Kasumi-1 (cell line): ENCODE data around the gene SECISBP2L.

ENCODE experiments used
- DNase-seq, 2 experiments: peaks; one replicate each; lab custom pipeline; 2025; lab: John Stamatoyannopoulos, UW

SECISBP2L gene

GRCh38 chr15:49060710-49061495, 14.7 kb upstream of the SECISBP2L start:
- no peak for DNase-seq

DNA sequence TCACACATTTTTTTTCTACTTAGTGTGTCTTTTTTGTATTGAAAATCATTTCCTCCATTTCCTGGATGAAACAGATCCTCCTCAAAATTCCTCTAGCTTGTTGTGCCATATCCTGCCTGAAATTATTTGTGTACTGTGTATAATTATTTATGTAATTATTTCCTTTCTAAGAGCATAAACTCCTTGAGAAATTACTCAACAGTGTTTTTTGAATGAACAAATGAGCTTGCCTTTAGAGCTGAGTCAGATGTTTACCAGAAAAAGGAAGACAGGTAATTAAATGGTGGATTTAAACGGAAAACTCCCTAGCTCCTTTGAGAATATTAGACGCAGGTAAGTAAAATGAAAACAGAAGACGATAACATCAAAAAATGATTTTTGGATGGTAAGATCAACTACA, 13.2 kb upstream of the SECISBP2L start:
- DNase-seq, result no peak

DNA sequence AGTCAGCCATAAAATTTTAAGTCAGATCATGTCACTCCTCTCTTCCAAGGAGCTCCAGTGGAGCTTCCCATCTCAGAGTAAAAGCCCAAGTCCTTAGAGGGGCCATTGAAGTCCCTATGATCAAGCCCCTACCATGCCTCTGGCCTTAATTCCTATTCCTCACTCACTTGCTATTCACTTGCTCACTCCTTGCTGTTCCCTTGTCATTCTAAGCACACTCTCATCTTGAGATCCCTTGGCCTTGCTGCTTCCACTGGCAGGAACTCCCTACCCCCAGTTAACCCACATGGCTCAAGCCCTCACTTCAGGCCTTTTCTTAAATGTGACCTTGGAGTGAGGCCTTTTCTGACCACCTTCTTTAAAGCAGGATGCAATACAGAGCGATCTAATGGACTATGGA, 12.3 kb upstream of the SECISBP2L start:
- DNase-seq, result no peak

- no peak for DNase-seq
Observed at GRCh38 chr15:49055630-49056029, 9.4 kb upstream of the SECISBP2L start.

DNA sequence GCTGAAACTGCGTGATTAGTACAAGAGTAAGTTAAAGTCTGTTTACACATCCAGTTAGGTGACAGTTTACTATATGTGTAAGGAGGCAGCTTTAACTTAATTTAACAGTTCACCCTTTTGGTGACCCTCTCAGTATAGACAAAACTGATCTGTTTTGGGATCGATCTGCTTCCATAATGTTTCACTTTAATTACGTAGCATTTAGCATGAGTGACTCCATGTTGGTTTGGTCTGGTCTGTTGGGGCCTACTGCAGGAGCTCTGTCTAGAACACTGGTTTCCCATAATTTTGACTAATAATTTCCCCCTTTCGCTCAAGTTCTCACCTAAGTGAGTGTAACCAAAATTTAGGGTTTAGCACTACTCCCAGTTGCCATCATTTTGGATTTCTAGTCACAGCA, 6.4 kb upstream of the SECISBP2L start:
- no peak for DNase-seq

DNA sequence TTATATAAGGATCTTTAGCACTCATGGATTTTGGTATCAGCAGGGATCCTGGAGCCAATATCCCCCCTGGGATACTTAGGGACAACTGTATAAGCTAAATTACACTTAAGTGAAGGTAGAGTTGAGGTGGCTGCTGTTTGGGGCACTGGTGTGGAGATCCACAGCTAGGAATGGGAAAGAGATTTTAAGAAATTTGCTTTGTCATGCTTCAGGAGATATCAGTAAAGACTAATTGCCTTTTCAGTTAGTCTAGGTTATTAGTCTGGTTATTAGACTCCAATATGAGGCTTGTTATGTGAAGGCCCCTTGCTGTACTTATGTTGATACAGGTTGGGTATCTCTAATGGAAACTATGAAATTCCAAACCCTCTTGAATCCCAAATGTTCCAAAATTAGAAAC, 1.2 kb upstream of the SECISBP2L start:
- no peak for DNase-seq

DNA sequence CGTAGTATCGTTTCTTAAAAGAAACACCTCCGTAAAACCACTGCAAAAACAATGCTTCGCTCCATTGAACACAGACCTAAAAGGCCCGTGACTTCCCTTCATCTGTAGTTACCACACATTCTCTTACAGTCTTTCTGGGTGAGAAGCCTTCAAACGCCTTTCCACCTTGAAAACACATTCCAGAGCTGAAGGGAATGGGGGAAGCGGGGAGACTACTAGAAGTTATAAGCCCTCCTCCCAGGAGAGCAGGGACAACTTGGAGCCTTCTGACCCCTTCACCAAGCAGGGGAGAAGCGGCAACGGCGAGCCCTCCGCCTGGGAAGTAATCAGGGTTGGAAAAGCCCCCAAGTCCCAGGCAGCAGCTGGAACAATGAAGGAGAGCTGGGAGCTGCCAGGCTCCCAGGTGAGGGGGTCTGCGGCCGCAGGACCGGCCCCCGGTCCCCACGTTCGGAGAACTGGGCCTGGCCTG, 461 bp downstream of the SECISBP2L start:
- DNase-seq, result peak; percentile 48 to 59

DNA sequence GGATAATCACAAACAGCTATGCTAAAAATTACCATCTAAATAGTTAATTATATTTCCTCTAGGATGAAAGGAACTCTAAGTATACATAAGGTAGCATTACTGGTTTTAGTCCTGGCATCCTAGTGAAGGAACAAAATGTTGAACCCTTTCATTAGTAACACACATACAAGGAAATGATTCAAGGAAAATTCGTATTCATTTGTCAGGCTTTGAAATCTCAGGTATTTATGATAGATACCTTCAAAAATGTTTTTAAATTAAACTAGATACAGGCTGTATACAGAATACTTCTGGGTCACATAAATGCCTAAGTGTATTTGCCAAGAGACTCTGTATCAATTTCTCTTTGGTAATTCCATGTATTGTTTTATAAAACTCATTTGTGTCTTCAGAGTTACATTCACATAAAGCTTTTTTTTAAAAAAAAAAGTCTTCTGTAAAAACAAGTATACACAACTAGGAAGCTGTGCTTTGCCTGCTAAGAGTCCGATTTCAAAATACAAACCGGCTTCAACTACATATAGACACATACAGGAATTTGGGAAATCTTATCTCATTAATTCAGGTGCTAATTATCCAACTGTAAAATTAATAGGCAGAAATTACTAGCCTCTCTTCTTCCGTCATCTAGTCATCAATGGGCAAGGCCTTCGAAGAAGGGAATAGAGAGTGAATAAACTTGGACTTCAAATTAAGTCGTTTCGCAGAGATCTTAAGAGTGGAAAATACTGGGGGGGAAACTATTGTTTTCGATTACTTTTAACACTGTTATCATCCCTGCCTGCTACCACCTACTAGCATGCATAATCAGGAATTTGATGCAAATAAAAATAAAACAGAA, 1.3 kb downstream of the SECISBP2L start:
- DNase-seq, result peak; percentile 21 to 36

GRCh38 chr15:49044002-49044401, 2.2 kb downstream of the SECISBP2L start:
- no peak for DNase-seq

GRCh38 chr15:49042165-49042564, 4.1 kb downstream of the SECISBP2L start:
- DNase-seq, result no peak

DNA sequence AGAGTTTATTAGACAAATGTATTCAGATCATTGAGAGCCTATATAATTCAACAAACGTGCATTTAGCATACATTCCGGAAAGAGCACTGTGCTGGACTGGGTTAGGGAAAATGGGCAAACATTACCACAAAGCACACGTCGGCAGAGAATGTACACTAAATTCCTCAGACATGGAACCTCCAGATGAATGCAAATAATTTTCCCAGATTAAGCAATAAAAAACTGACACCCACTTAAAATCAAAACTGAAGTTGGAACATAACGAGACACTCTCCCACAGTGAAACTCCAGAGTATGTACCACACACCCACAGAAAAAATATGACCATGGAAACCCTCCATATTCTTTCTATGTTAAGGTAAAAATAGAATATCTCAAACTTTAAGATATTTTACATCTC, 4.8 kb downstream of the SECISBP2L start:
- no peak for DNase-seq

DNA sequence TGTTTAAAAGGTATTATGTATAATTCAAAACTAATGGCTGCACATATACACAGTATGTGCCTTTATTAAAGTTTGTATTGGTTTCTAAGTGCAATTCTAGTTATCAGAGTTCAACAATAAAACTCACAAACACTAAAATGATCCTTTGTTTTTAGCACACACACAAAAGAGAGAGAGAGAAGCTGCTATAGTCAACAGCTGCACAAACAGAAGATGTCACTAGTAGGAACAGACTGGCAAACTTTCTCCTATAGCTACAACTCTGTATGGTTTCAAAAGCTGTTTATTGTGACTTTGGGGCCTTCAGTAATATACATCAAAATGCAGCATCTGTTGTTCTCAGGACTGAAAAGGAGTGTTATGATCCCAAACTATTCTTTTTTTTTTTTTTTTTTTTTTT, 6.1 kb downstream of the SECISBP2L start:
- DNase-seq, result no peak

DNA sequence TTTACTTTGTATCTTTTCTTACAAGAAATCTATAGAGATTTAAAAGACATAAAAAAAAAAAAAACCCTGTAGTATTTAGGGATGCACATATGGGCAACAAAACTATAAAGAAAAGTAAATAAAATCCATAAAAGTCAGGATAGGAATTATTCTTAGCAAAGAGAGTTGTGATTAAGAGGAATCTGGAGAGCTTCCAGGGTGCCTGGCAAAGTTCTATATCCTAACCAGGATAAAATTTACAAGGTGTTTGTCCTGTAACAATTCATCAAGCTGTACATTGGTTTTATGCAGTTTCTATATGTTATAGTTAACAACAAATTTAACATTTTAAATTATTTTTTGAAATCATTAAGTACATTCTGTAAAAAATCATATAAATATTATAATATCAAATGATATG, 7.9 kb downstream of the SECISBP2L start:
- DNase-seq, result no peak

DNA sequence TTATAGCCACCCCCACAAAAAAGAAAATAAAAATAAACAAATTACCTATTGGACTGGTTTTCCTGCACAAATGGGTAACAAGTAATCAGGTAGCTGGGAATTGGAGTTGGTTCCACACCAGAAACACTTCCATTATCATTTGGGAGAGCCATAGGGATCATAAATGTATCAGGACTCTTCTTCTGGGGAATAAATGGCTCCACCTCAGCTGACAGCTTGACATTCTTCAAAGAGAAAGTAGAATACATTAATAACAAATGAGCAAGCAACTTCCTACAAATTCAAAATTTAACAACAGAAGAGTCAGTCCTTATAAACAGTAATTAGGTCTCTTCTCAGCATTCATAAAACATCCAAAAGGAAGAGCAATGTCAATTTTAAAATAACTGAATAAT, 8.7 kb downstream of the SECISBP2L start:
- DNase-seq, result no peak

GRCh38 chr15:49036650-49037545, 9.3 kb downstream of the SECISBP2L start:
- DNase-seq, result no peak

DNA sequence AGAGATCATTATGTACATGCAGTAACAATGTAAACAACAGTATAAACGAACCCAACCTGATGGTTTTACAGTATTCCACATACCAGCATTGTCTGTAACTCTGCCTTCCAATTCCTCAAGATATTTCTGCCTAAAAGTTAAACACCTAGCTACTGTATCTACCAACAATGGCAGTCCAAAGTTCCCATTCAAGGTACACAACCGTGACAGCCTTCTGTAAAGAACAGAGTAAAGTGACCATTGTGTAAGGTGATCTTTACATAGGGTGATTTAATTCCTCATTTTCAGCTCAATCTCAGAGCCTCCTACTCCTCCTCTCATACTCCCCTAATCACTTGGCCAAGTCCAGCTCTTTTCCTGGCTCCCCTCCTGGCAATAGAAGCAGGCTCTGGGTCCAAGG, 10.4 kb downstream of the SECISBP2L start:
- no peak for DNase-seq

DNA sequence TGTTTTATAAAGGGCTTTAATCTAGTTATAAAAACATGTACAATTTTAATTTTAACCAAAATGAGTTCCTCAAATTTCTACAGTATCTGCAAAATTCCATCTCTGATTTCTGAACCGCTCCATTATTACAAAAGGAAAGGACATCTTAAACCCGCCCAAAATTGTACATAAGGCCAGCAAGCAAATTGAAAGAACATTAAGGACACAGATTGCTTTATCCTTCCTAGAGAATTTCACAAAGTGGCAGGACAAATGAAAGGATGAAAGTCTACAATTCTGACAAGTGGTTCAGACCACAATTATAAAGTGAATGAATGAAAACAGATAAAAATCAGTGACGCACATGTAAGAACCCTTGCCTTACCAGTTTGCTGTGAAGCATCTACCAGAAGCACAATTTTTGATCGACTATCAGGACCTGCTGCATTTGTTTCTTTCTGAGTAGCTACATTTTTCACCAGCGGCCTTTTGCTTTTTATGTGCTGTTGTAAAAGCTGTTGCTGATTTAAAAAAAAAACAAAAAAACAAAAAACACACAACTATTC, 13.6 kb downstream of the SECISBP2L start:
- no peak for DNase-seq

- no peak for DNase-seq
Observed at GRCh38 chr15:49031804-49032203, 14.4 kb downstream of the SECISBP2L start.

DNA sequence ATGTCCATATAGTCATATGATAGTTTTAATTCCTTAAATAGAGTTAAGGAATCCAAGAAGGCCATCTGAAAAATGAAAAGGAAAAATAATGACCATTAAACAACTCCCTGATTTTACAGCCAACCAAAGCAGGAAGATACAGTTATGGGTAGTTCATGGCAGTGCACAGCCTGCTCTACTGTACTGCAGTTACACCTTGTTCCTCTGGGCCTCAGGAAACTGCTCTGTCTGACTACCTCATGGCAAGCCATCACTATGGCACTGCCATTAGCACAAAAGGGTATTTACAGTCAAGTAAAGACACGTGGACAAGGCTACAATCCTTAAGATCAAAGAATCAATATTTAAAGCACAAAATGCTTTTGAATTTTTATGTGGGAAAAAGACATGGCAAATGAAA, 19.5 kb downstream of the SECISBP2L start:
- no peak for DNase-seq

- DNase-seq, result no peak
Observed at GRCh38 chr15:49024840-49025239, 21.4 kb downstream of the SECISBP2L start.

DNA sequence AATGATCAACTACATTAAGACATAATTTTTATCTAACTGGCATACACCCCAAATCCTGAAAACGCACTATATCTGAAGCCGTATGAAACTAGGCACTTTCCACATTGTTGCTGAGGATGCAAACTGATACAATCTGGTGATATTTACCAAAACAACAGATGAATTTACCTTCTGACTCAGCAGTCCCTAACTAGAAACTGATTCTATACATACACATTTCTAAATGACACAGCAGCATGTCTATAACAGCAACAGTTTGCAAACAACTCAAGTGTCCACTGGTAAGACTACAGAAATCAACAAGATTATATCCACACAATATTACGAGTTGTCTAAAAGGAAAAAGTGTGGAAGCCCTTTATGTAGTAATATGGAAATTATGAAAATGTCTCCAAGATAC, 22.9 kb downstream of the SECISBP2L start:
- DNase-seq, result no peak

DNA sequence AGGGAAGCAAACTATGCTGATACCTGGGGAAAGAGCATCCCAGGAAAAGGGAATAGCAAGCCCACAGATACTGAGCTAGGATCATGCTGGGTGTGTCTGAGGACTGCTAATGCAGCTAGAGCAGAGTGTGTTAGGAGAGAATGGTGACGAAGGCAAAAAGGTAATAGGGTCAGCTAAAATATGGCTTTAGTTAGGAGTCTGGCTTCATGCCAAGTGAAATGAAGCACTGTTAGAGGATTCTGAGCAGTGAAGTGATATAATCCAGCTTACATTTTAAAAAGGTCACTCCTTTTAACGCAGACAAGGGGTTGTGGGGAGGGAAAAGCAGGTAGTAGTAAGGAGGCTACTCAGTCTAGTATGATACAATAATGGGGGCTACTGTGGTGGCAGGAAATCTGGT, 30.4 kb downstream of the SECISBP2L start:
- DNase-seq, result no peak
